ENCODE measurements around the gene ZFP36L2.
A peak's percentile ranks its signal among the peaks of the same experiment; 100 is the strongest.

The ZFP36L2 gene, protein sequence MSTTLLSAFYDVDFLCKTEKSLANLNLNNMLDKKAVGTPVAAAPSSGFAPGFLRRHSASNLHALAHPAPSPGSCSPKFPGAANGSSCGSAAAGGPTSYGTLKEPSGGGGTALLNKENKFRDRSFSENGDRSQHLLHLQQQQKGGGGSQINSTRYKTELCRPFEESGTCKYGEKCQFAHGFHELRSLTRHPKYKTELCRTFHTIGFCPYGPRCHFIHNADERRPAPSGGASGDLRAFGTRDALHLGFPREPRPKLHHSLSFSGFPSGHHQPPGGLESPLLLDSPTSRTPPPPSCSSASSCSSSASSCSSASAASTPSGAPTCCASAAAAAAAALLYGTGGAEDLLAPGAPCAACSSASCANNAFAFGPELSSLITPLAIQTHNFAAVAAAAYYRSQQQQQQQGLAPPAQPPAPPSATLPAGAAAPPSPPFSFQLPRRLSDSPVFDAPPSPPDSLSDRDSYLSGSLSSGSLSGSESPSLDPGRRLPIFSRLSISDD

DNA sequence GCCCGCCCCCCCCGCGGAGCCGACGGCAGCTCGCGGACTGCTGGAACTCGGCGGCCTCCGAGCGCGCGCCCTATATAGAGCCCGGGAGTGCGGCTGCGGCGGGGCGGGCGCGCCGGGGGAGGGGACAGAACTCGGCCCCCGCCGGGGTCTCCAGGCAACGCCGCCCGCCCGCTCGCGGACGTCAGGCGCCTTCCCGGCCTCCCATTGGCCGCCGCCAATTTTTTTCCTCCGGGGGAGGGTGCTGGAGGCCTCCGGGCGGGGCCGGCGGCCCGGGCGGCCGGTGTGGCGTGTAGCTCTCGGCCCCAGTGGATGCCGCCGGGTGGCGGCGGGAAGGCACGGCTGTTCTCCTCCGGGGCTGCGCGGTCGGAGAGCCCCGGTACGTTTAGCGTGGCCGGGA, at the start of gene ZFP36L2:
Gene ZFP36L2, minus strand, starts transcription at position 49 of the 397 bp plus-strand sequence. CDS start 291 bp downstream, outside the sequence.
- peak; percentile 91 to 92 for DNase-seq

DNA sequence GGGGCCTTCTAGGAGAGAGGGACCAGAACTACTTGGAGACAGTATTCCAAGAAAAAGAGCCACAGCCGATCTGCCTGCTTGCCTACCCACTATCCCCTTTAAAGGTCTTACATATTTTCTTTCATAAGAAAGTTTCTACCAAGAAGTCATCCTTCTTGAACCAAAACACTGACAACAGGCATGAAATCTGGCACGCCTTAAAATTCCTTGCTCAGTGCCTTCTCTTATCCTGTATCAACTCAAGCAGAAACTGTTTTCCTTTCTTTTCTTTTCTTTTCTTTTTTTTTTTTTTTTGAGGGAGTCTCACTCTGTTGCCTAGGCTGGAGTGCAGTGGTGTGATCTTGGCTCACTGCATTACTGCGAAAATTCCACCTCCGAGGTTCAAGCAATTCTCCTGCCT, 48.3 kb upstream of the ZFP36L2 start:
- DNase-seq: no peak

GRCh38 chr2:43274055-43274454, 47.6 kb upstream of the ZFP36L2 start:
- DNase-seq: no peak

DNA sequence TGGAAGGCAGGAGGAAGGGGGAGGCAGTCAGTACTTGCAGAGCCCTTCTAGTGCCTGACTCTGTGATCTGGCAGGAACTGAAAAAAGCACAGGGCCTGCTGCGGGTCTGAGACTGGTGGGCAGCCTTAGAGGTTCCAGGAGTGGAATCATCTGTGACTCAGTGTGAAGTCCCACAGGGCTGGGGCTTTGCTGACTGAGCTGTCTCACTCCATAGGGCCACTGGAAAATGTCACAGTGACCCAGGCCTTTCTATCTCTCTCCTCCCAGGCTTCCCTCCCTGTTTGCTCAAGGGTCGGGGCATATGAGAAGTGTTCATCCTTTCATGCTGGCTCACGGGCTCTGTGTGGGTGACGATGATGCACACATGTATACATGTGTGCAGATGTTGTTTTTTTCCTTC, 47.1 kb upstream of the ZFP36L2 start:
- no peak for DNase-seq

DNA sequence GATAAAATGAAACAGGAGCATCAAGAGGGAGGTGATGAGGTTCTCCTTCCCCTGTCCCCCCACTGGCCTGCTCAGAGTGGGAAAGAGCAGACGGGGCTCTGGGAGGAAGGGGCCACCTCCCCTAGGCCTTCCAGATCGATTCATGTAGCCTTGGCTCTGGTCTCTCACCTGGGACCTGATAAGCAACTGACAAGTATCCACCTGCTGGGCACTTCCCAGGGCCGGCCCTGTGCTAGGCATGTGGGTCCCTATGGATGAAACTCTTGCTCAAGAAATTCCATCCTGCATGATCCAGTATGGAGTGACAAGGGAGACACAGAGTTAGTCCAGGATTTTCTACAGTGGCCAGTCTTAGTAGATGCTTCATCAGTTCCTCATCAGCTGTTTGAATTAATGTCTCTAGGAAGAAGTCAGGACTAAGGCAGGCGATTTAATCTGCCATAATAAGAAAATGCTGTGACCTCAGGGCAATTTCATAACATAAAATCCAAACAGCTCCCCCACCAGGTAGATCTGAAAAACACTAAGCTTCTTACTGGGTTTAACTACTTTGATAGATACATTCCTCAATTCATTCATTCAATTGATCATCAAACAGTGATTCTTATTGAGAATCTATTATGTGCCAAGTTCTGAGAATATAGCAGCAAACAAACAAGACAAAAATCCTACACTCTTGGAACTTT, 44.7 kb upstream of the ZFP36L2 start:
- DNase-seq: no peak

- DNase-seq: no peak
These were observed 44.1 kb upstream of the ZFP36L2 start for GRCh38 chr2:43270461-43270860.

GRCh38 chr2:43269706-43270105, 43.3 kb upstream of the ZFP36L2 start:
- no peak for DNase-seq

GRCh38 chr2:43269074-43269572, 42.7 kb upstream of the ZFP36L2 start:
- no peak for DNase-seq

GRCh38 chr2:43268066-43268953, 41.9 kb upstream of the ZFP36L2 start:
- DNase-seq: no peak

GRCh38 chr2:43267381-43267780, 41.0 kb upstream of the ZFP36L2 start:
- DNase-seq: no peak

GRCh38 chr2:43266711-43267111, 40.3 kb upstream of the ZFP36L2 start:
- no peak for DNase-seq

DNA sequence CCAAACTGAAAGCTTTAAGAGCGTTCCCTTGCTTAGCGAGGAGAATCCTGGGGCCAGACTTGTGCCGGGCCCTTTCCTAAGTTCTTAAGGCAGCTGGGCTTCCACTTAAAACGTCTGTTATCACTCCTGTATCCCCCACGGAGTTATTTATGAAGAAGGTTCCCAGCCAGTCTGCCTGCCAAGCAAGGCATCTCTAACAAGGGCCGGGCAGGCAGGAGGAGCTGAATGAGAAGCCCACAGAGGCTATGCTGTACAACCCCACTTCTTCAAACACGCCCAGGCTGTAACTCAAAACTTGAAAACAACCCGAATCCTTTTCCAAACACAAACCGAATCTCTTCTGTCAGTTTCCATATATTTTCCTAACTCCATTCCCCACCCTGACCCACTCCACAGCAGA, 39.0 kb upstream of the ZFP36L2 start:
- no peak for DNase-seq

DNA sequence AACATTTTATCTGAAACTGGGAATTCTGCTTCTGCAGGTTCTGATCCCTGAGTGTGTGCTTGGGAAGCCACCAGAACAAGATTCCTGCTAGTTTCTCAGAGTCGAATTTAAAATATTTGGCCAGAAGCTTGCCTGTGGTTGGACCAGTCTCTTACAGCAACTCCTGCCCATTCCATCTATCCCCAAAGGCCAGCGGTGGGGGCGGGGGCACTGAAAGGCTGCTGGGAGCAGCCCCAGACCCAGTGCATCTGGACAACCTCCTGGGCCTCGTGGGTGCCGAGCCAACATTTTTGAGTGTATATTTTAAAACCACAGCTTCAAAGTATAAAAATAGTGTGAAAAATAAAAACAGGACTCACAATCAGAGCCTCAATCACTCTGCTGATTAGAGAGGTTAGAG, 38.6 kb upstream of the ZFP36L2 start:
- DNase-seq: no peak

- no peak for DNase-seq
These were observed 36.5 kb upstream of the ZFP36L2 start for GRCh38 chr2:43262951-43263350.

DNA sequence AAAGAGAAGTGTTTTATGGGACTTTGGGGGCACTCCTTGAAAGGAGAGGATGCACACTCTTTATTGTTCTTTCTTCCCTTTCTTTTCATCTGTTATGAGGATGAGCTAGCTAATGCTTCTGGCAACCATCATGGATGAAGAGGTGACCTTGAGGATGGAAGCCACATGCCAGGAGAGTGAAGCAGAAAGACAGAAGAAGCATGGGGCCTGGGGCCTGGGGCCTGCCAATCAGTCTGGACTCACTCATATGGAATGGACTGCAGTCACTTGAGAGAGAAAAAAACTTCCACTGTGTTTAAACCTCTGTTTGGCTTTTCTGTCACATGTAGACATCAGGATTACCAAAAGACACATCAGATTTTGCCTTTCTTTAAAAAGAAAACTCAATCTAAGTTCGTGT, 35.8 kb upstream of the ZFP36L2 start:
- DNase-seq: no peak

- no peak for DNase-seq
These were observed 33.1 kb upstream of the ZFP36L2 start for GRCh38 chr2:43259512-43259911.

DNA sequence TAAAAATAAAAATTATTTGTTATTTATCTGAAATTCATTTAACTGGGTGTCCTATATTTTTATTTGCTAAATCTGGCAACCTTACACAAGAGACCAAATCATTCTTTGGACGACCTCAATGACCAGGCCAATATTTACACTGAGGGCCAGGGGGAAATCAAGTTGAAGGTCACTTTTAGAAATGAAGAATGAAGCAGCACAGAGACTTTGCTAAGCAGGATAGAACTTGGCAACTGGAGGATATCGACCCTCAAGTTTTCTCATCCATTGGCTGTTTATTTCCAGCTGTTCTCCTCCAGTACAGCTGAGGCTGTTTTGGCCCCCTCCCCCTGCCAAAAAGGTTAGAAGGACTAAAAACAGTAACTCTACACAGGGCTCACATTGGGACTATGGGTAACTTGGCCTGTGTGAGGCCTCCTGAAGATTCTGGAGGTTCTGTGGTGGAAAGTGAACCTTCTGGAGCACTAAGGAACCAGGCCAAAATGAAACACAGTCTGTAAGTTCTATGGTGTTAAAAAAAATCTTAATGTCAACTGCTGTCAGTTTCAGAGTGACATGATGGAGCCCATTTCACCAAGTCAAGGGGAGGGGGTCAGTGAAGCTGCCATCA, 32.2 kb upstream of the ZFP36L2 start:
- no peak for DNase-seq

- no peak for DNase-seq
These were observed 29.0 kb upstream of the ZFP36L2 start for GRCh38 chr2:43255296-43255910.

GRCh38 chr2:43254331-43254730, 27.9 kb upstream of the ZFP36L2 start:
- DNase-seq: no peak

- DNase-seq: no peak
These were observed 24.8 kb upstream of the ZFP36L2 start for GRCh38 chr2:43251171-43251731.

DNA sequence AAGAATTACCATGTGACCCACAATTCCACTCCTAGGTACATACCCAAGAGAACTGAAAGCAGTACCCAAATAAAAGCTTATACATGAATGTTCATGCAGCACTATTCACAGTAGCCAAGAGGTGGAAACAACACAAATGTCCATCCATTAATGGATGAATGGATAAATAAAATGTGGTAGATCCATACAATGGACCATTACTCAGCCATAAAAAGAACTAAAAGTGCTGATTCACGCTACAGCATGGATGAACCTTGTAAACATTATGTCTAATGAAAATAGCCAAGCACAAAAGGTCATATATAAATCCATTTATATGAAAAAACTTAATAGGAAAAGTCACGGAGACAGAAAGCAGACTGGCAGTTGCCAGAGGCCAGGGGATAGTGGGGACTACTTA, 23.6 kb upstream of the ZFP36L2 start:
- no peak for DNase-seq

DNA sequence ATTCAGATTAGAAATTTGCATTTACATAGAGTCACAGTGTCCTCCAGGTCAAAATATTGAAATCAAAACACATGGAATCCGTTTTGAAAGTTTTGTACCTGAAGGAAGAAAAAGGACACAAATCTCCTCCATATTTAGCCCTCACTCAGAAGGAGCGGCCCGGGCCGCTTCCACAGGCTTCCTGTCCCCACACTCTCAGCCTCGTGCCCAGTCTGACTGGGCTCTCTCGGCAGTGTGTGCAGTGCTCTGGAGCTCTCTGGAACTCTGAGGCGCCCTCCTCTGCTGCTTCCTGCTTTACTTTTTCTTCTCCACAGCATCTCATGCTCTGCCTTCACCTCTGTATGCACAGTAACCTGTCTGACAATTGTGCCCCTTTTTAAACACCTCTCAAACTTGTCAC, 22.2 kb upstream of the ZFP36L2 start:
- DNase-seq: no peak
